SK-N-SH (cell line): Measurements from ENCODE around the gene TRIM72. TPM values are rescaled to one million over a fixed set of nuclear protein-coding genes. Genes with fewer than 3 reads are reported as not detected.

Experiments
- CTCF ChIA-PET: fragments of 300-600, 350-600 bp; formaldehyde crosslinking; extraction: SDS; loops from one replicate; lab custom pipeline; 2021; lab: Yijun Ruan, JAX
- POLR2A ChIA-PET: fragments of 350-600 bp; sonication (Branson Sonifier 250); formaldehyde crosslinking; extraction: SDS; loops from one replicate; lab custom pipeline; 2020; ENCODE audit warnings: antibody characterized with exemption, inconsistent platforms; lab: Yijun Ruan, JAX
- DNase-seq: peaks from one replicate; pipeline ENCODE4 v3.0.0; 2012
- H2AFZ ChIP-seq: fragments of 200-600 bp; sonication (generic); 2 replicates; pipeline ENCODE4 v1.8.1; 2016; ENCODE audit warnings: antibody characterized with exemption, mild to moderate bottlenecking, low read depth
- H3F3A ChIP-seq: fragments of 200-600 bp; sonication (generic); replicated peaks from 2 replicates; pipeline ENCODE3; 2016; ENCODE audit warnings: antibody characterized with exemption, mild to moderate bottlenecking; ENCODE audit not compliant: insufficient read depth
- H3K27ac ChIP-seq, 2 experiments: fragments of 200-500 bp in 1 of 2; fragments of 200-600 bp in 1 of 2; sonication (Bioruptor generic) in 1 of 2; sonication (generic), shearing (Covaris generic) in 1 of 2; 2 replicates each; pipeline versions ENCODE4 v1.5.1 to v1.6.1; 2014 to 2016; ENCODE audit warnings: low read depth in 2 of 2, inconsistent platforms in 1 of 2, low read length in 1 of 2, mild to moderate bottlenecking in 1 of 2, mixed read lengths in 1 of 2
- H3K27me3 ChIP-seq: fragments of 200-600 bp; sonication (generic), shearing (Covaris generic); 2 replicates; pipeline ENCODE4 v1.6.1; 2016; ENCODE audit warnings: mixed run types; ENCODE audit not compliant: insufficient read depth
- H3K36me3 ChIP-seq, 2 experiments: fragments of 200-500 bp in 1 of 2; fragments of 200-600 bp in 1 of 2; sonication (Bioruptor generic) in 1 of 2; sonication (generic) in 1 of 2; replicated peaks in 1 of 2; 2 replicates each; pipeline versions ENCODE3 to v1.5.1; 2014 to 2016; ENCODE audit warnings: low read length in 1 of 2, mild to moderate bottlenecking in 1 of 2; ENCODE audit not compliant: insufficient read depth in 2 of 2, control insufficient read depth in 1 of 2
- H3K4me1 ChIP-seq, 2 experiments: fragments of 200-500 bp in 1 of 2; fragments of 200-600 bp in 1 of 2; sonication (Bioruptor generic) in 1 of 2; sonication (generic), shearing (Covaris generic) in 1 of 2; 2 replicates each; pipeline versions ENCODE4 v1.5.1 to v1.6.1; 2014 to 2016; ENCODE audit warnings: low read depth in 1 of 2, low read length in 1 of 2, mixed run types in 1 of 2; ENCODE audit not compliant: insufficient read depth in 2 of 2, control insufficient read depth in 1 of 2
- H3K4me2 ChIP-seq: fragments of 200-600 bp; sonication (generic), shearing (Covaris generic); 2 replicates; pipeline ENCODE4 v1.6.1; 2017; ENCODE audit warnings: mixed run types
- H3K4me3 ChIP-seq, 2 experiments: fragments of 200-500 bp in 1 of 2; fragments of 200-600 bp in 1 of 2; sonication (Bioruptor generic) in 1 of 2; sonication (generic), shearing (Covaris generic) in 1 of 2; 2 replicates each; pipeline versions ENCODE4 v1.5.1 to v1.8.1; 2014 to 2016; ENCODE audit warnings: low read depth in 2 of 2, inconsistent platforms in 1 of 2, low read length in 1 of 2, mild to moderate bottlenecking in 1 of 2, mixed read lengths in 1 of 2, moderate library complexity in 1 of 2
- H3K79me2 ChIP-seq: fragments of 200-600 bp; sonication (generic); 2 replicates; pipeline ENCODE4 v1.8.1; 2017; ENCODE audit warnings: mild to moderate bottlenecking; ENCODE audit not compliant: insufficient read depth
- H3K9ac ChIP-seq: fragments of 200-600 bp; sonication (generic); 2 replicates; pipeline ENCODE4 v1.6.1; 2017; ENCODE audit warnings: mixed run types
- H3K9me2 ChIP-seq: fragments of 200-600 bp; sonication (generic); 2 replicates; pipeline ENCODE4 v1.6.1; 2017; ENCODE audit warnings: mixed run types
- H3K9me3 ChIP-seq: fragments of 200-600 bp; sonication (generic); 2 replicates; pipeline ENCODE4 v1.6.1; 2017; ENCODE audit warnings: mixed run types, mild to moderate bottlenecking, moderate library complexity
- H4K20me1 ChIP-seq: fragments of 200-600 bp; sonication (generic); 2 replicates; pipeline ENCODE4 v1.6.1; 2017; ENCODE audit warnings: mild to moderate bottlenecking, mixed run types; ENCODE audit not compliant: insufficient read depth
- CHD2 ChIP-seq: fragments of 150-350 bp; IDR thresholded peaks from 2 replicates; pipeline ENCODE4 v1.6.1; 2018; ENCODE audit warnings: low read length; ENCODE audit not compliant: partially characterized antibody
- ELF1 ChIP-seq: IDR thresholded peaks from 2 replicates; pipeline ENCODE4 v1.4.0; 2012
- FOSL2 ChIP-seq: IDR thresholded peaks from 2 replicates; pipeline ENCODE4 v1.4.0; 2012; ENCODE audit warnings: low read depth, mild to moderate bottlenecking, moderate library complexity, borderline replicate concordance
- JUND ChIP-seq: IDR thresholded peaks from 2 replicates; pipeline ENCODE4 v1.4.0; 2012
- MEF2A ChIP-seq: IDR thresholded peaks from 2 replicates; pipeline ENCODE4 v1.4.0; 2012; ENCODE audit warnings: low read depth, borderline replicate concordance
- RXRA ChIP-seq: IDR thresholded peaks from 2 replicates; pipeline ENCODE4 v1.4.0; 2012; ENCODE audit warnings: low read depth, mild to moderate bottlenecking, borderline replicate concordance
- SIN3A ChIP-seq: IDR thresholded peaks from 2 replicates; pipeline ENCODE4 v1.6.1; 2012; ENCODE audit warnings: low read depth, mild to moderate bottlenecking, low read length, moderate library complexity, borderline replicate concordance
- TCF12 ChIP-seq: IDR thresholded peaks from 2 replicates; pipeline ENCODE4 v1.4.0; 2012
- TEAD4 ChIP-seq: IDR thresholded peaks from 2 replicates; pipeline ENCODE4 v1.4.0; 2012; ENCODE audit warnings: mild to moderate bottlenecking, borderline replicate concordance; ENCODE audit not compliant: insufficient read depth
- USF2 ChIP-seq: fragments of 150-350 bp; IDR thresholded peaks from 2 replicates; pipeline ENCODE4 v1.6.1; 2017; ENCODE audit warnings: antibody characterized with exemption, low read length, low read depth, borderline replicate concordance
- WGBS: methylation state at CpG from one replicate; pipeline ENCODE4 v1.1.6; 2017; ENCODE audit warnings: low lambda C conversion rate; 5-methylcytosine and 5-hydroxymethylcytosine counted together
- polyA plus RNA-seq, 3 experiments: library from polyadenylated mRNA; depleted of rRNA; stranded (reverse); fragments of >200 nt; gene quantifications; 2 replicates each; pipeline ENCODE4 v1.2.3, GENCODE V29; 2012
- TF ChIP-seq, protein P1 (sequence below): IDR thresholded peaks from 2 replicates; pipeline ENCODE4 v1.4.0; 2012; ENCODE audit warnings: low read depth, borderline replicate concordance
- TF ChIP-seq, protein P2 (sequence below): IDR thresholded peaks from 2 replicates; pipeline ENCODE4 v1.4.0; 2012; ENCODE audit warnings: low read depth, borderline replicate concordance

Gene TRIM72
- polyA plus RNA-seq, 1 of the 3 experiments (the other 2 are of a cell fraction): under 0.01 TPM

DNA sequence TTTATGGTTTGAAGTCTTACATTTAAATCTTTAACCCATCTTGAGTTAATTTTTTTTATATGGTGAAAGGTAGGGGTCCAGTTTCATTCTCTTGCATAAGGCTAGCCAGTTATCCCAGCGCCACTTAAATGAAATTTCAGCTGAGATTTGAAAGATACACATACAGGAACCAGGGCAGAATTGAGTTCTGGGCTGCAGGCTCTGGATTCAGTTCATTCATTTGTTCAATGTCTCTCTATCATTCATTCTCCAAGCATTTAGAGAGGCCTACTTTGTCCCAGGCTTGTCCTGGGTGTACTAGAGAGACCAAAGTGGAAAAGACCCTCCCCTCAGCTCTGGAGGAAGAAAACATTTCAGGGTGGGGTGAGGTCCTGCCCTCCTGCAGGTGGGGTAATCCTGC, 577 bp upstream of the TRIM72 start:
- no peak overlapping the region for H3K4me2 ChIP-seq
- CTCF ChIA-PET: interaction anchor here (1.0 to 1.2 kb wide), 2 partner anchors 9 to 12 kb away, joined by 3 to 4 read pairs; no protein-coding TSS in a partner anchor
- H3K27ac ChIP-seq: no peak overlapping the region

GRCh38 chr16:31214708-31215286, 878 bp downstream of the TRIM72 start:
- POLR2A ChIA-PET: interaction anchor here (1.4 kb wide), 1 partner anchor 35 kb away, joined by 5 read pairs; the partner anchor contains the start of gene FUS
- no peak overlapping the region for H3K27ac ChIP-seq
- peaks cover 70% of the 10 kb centered on the region for H3K27me3 ChIP-seq

More for the DNA sequence above, 577 bp upstream of the TRIM72 start:
- Histone ChIP-seq H3K4me3 (no peak overlapping the region), H3K9me2 (no peaks in the 10 kb centered on the region), H3K36me3 (no peaks in the 10 kb centered on the region), H2AFZ (no peak overlapping the region), H3K79me2 (no peaks in the 10 kb centered on the region), H4K20me1 (no peaks in the 10 kb centered on the region), H3K27me3 (peaks cover 67% of the 10 kb centered on the region), H3K9ac (no peak overlapping the region), H3K9me3 (no peaks in the 10 kb centered on the region), H3K4me1 (no peaks in the 10 kb centered on the region; a peak in 1 of 4 replicates), H3F3A (no peaks in the 10 kb centered on the region)
- POLR2A ChIA-PET: interaction anchor here (0.5 kb wide), 1 partner anchor 33 kb away, joined by 3 read pairs; no protein-coding TSS in a partner anchor
- 17% methylated on average over 1 of the region's 1 CpG for WGBS
- DNase-seq: no peak
- TF ChIP-seq FOSL2: no peak
- no peak for TF ChIP-seq RXRA
- TF ChIP-seq MEF2A: no peak
- no peak for TF ChIP-seq SIN3A
- TF ChIP-seq, all 33 proteins: peak for 0

More at GRCh38 chr16:31214708-31215286, 878 bp downstream of the TRIM72 start:
- Histone ChIP-seq H3K79me2 (no peaks in the 10 kb centered on the region), H3K4me3 (peak overlapping the region; percentile 7 to 51; a peak in 3 of 4 replicates), H3F3A (no peaks in the 10 kb centered on the region), H4K20me1 (no peaks in the 10 kb centered on the region), H3K9me2 (no peaks in the 10 kb centered on the region), H2AFZ (peak overlapping the region; percentile 72; the same call in 1 of the 2 replicates), H3K9ac (no peak overlapping the region), H3K4me1 (no peaks in the 10 kb centered on the region; a peak in 1 of 4 replicates), H3K36me3 (no peaks in the 10 kb centered on the region), H3K4me2 (peak overlapping the region; percentile 79), H3K9me3 (no peaks in the 10 kb centered on the region)
- CTCF ChIA-PET: no interaction called here
- no peak for TF ChIP-seq TCF12
- TF ChIP-seq MEF2A: no peak
- no peak for TF ChIP-seq ELF1
- TF ChIP-seq, protein P1, sequence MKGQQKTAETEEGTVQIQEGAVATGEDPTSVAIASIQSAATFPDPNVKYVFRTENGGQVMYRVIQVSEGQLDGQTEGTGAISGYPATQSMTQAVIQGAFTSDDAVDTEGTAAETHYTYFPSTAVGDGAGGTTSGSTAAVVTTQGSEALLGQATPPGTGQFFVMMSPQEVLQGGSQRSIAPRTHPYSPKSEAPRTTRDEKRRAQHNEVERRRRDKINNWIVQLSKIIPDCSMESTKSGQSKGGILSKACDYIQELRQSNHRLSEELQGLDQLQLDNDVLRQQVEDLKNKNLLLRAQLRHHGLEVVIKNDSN: no peak
- no peak for TF ChIP-seq SIN3A
- TF ChIP-seq JUND: no peak
- TF ChIP-seq, protein P2, sequence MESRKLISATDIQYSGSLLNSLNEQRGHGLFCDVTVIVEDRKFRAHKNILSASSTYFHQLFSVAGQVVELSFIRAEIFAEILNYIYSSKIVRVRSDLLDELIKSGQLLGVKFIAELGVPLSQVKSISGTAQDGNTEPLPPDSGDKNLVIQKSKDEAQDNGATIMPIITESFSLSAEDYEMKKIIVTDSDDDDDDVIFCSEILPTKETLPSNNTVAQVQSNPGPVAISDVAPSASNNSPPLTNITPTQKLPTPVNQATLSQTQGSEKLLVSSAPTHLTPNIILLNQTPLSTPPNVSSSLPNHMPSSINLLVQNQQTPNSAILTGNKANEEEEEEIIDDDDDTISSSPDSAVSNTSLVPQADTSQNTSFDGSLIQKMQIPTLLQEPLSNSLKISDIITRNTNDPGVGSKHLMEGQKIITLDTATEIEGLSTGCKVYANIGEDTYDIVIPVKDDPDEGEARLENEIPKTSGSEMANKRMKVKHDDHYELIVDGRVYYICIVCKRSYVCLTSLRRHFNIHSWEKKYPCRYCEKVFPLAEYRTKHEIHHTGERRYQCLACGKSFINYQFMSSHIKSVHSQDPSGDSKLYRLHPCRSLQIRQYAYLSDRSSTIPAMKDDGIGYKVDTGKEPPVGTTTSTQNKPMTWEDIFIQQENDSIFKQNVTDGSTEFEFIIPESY: no peak
- TF ChIP-seq TEAD4: no peak
- TF ChIP-seq FOSL2: no peak
- TF ChIP-seq USF2: no peak
- TF ChIP-seq CHD2: no peak
- DNase-seq: peak; percentile 66
- WGBS: 2% methylated on average over 9 of the region's 58 CpGs
